IPS-NIHi7 (cell line): ENCODE data around the gene ZNF319.
A peak's percentile ranks its signal among the peaks of the same experiment; 100 is the strongest.

Source experiments
- DNase-seq: peaks from one replicate; pipeline ENCODE4 v3.0.0; 2012; ENCODE audit warnings: mixed read lengths; ENCODE audit errors: extremely low spot score

The ZNF319 gene

DNA sequence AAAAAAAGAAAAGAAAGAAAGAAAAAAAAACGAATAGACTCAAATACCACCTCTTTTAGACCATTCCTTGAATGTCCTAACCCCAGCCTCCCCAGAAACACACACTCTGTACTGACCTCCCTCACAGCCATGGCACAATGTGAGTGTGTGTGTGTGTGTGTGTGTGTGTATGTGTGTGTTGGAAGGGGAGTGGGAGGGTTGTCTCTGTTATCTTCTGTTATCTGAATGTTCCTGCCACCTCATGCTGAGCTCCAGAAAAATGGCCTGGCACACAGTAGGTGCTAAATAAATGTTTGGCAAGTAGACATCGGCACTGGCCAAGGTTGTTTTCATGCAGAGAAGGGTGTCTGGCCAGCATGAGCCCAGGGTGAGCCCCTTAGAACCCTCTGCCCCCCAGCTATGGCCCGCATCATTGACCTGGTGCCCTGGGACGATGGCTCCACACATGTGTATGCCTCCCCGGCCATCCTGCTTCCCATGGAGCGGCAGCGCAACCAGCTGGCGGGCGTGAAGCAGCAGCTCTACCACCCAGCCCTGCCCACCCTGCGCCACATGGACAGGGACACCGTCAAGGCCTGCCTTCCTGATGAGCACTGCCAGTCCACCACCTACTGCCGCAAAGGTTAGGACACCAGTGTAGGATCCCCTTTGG lies 22.9 kb downstream of the ZNF319 start:
- DNase-seq, result peak; percentile 63

DNA sequence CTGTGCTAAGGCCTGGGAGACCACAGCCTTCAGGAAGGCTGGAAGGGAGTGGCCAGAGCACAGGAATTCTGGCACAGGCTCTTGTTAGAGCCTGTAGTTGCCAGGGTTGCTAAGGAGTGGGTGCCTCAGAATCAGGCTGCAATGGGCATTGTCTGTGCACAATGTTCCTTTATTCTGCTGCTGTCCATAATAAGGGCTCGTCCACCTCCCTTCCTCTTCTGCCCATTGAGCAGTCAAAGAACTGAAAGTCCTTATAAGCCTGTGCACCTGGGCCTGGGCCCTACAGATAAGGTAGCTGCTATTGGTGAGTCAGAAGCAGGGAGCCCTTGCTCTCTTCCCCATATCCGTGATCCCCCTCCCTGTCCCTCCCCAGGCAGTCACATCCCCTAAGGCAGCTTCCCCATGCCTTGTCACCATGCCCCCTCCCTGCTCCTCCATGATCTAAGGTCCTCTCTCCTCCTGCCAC lies 24.1 kb downstream of the ZNF319 start:
- no peak for DNase-seq

DNA sequence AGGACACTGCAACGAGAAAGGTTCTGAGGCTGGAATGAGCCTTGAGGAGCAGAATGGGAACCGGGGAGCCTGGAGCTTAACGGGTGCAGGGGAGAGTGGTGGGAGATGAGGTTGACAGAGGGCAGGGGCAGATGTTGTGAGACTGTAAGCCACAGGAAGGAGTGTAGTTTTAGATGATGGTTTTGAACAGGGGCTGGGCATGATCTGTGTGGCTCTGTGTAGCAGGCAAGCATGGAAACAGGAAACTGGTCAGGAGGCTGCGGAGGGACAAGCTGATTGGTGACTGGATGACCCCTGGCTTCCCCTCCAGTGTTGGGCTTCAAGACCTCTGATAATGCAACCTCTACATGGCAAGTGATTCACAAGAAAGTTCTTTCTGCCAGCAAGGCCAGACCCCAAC lies 28.2 kb downstream of the ZNF319 start:
- DNase-seq, result no peak

DNA sequence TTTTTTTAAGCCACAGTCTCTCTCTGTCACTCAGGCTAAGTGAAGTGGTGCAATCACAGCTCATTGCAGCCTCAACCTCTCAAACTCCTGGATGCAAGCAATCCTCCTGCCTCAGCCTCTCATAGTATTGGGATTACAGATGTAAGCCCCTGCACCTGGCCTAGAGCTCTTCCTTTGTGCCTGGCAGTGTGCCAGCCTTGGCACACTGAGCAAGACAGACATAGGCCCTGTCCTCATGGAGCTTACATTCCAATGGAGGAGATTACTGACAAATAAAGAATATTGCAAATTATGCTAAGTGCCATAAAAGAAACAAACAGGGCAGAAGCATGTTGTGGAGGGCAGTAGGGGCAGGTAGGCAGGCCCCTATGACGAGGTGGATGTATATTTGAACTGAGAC lies 28.6 kb downstream of the ZNF319 start:
- no peak for DNase-seq

DNA sequence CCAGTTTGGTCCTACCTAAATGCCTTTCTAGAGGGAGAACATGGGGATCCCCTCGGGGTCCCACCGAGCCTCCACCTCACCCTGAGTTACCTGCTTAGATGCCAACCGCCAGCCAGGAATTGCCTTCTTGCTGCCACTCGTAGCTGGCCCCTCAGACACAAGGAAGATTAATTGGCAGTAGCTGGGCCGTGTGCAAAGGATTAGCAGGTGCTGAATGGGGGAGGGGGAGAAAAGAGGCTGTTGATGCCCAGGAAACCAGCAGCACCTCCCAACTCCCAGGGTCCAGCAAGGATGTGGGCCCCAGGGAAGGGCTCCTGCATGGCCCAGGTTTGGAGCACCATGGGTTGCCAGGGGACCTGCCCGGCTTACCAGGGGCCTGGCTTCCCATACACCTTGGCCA lies 29.5 kb downstream of the ZNF319 start, which contains the start of gene CNGB1:
CNGB1 (minus strand) TSS at position 159 of the 400 bp plus-strand sequence. CDS start 3,842 bp downstream, outside the sequence.
- no peak for DNase-seq

DNA sequence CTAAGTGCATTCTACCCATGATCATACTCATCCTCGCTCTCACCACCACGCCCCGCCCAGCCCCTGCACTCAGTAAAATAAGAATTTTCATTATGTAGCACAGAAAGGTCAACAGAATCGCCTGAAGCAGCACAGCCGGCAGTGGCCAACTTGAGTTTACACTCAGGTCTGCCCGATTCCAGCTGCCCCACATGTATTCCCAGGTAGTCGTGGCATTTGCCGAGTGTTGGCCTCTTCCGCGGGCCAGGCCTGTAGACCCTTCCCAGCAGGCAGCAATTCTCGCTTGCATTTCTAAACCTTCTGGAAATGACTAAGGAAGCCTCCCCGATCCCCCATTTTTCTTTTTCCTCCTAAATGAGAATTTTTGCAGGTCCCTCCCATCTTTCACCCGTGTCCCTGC lies 30.2 kb downstream of the ZNF319 start:
- DNase-seq, result no peak

DNA sequence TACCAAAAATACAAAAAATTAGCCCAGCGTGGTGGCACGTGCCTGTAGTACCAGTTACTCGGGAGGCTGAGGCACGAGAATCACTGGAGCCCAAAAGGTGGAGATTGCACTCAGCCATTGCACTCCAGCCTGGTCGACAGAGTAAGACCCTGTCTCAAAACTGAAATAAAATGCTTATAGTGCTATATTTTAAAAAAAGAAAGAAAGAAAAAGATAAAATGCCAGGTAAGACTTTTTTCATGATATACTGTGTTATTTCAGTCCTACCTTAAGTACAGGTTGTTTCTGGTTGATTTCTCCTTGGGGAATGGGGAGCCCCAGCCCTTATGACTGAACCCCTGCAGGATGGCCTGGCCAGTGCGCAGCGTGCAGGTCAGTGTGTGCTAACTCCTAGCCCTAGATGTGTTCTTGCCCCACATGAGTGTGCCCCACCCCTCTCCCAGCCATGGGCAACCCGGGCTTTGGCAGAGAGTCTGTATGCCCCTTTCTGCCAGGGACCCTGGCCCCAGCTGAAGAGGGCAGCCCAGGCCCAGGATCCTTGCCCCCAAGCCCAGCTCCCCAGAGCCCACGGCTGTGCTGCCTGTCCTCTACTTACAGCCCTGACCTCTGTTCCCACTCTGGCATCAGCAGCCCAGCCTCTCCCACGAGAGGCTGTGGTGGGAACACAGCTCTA lies 30.9 kb downstream of the ZNF319 start:
- DNase-seq, result no peak

DNA sequence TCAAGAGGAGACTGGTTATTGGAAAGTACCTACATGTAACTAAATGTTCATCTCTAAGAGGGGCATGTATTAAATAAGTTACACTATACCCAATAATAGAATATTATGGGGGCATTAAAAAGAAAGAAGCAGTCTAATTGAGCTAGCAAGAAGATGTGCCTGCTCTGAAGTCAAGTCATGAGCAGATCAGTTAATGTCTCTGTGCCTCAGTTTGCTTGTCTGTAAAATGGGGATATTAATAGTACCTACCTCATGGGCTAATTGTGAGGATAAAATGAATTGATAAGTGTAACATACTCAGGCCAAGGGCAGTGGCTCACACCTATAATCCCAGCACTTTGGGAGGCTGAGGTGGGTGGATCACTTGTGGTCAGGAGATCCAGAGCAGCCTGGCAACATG lies 32.6 kb downstream of the ZNF319 start:
- no peak for DNase-seq

DNA sequence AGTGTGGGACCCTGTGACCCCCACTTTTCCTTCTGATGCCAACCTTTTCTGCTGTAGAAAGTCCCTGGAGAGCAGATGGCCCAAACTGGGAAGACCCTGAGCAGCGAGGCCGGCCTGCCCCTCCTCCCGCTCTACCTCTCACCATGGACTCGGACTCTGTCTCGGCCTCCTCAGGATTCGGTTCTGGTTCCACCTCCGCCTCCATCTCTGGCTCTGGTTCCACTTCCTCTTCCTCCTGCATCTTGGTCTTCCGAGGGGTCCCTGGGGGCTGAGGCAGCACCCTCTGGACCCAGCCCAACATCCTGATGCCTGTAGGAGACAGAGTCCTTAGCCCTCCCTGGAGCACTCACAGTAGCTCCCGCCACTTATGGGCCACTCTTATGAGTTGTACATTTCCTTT lies 33.5 kb downstream of the ZNF319 start:
- no peak for DNase-seq

DNA sequence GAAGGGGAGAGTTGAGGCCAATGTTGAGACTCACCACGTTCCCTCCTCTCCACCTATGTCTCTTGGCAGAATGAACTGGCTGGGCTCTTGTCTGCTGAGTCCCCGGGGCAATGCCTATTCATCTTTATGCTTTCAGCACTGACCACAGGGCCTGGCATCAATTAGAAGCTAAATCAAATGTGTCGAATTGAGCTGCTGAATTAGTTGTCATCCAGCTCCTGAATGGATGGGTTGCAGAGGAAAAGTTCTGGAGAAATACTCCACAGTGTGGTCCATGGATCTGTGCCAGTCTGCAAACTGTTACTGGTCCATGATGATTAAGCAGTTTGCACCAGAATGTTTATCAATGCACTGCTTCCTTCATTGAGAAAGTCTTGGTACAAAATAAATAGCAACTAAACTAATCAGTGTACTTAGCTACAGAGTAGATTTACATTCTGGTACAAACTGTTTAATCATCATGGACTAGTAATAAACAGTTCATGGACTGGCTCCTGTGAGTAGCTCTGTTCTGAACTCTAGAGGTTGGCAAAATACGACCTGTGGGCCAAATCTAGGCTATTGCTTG lies 34.2 kb downstream of the ZNF319 start:
- no peak for DNase-seq

DNA sequence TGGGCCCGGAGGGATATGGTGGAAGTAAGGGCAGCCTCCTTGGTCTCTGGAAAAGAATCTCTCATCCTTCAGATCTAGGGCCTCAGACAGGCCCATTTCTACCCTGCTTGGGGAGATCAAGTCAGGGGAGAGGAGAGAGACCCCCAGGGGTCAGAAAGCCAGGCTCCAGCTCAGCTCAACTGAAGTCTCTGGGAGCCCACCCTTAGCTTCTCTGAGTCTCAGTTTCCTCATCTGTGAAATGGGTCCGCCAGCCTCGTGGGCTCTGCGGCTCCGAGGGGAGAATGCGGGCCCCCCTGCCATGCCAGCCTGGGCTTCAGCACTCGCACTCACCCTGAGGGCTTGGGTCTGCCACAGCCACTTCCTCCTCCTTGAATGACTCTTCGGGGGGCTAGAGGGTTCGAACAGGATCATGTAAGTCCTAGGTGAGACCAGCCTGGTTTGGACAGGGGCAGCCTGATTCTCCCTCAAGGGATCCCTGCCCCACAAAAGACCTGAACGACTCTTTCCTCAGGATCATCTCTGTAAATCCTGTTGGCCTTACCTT lies 36.2 kb downstream of the ZNF319 start:
- no peak for DNase-seq

DNA sequence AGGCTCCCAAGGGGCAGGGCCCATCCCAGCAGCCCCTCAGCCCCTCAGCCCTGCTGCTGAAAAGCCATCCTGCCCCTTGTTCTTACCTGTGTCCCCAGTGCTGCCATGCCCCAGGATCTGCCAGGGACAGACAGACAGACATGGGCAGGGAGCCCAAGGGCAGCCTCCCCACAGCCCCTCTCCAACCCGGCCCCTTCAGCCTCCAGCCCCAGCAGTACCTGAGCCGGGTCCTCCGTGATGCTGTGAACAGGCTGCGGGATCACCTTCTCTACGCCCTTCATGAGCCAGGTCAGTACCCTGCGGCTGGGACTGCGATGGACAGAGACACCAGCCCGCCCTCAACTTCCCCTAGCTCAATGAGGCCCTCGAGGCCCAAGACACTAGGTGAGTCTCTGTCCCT lies 37.7 kb downstream of the ZNF319 start:
- no peak for DNase-seq

DNA sequence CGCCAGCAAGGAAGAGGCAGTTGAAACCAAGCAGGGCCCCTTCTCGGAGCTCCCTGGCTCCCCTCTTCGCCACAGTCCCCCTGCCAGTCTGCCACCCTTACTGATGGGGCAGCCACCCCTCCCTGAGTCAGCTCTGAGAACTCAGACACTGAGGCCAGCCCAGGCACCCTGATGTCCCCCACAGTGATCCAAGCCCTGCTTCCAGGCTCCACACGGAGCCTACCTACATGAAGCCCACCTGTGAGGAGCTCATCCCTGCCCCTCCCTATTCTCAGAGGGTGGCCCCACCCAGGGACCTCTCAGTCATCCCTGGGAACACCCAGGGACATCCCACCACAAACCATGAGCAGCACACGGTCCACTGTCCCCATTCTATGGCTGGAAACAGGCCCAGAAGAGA lies 38.4 kb downstream of the ZNF319 start:
- no peak for DNase-seq

DNA sequence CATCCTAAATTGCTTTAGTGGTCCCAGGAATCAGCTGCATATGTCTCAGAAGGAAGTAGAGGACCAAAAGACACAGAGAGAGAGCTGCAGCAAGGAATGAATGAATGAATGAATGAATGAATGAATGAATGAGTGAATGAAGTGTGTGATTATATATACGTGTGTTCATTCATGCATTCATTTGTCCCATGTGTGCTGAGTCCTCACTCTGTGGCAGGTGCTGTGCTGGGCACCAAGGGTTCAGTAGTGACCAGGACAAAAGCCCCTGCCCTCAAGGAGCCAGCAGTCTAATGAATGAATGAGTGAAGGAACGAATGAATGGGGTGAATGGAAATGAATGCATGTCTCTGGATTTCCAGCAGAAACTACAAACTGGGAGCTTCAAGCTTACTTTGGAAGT lies 38.9 kb downstream of the ZNF319 start:
- no peak for DNase-seq

DNA sequence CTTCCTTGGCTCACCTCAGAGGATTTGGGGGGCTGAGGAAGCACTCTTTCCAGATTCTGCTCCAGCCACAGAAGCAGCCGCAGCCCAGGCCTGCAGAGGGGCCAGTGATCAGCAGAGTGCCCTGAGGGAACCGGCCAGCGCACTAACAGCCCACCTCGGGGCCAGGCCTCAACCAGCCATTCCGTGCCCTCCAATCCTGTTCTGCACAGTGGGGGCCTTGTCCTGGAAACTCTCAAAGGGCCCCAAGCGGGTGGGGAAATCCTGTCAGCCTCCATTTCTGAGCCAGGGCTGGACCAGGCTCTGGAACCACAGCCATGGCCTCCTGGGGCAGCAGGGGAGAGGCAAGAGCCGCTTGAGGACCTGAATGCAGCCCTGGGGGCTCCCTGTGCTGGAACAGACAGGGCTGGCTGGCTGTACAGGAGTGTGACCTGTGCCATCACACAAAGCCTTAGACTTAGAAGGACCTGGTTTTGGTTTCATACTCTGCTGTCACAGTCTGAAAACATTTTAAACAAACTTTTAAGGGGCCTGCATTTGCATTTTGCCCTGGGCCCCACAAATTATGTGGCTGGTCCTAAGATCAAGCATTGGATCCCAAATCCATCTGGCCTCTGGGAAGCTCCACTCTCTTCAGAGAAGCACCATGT lies 39.5 kb downstream of the ZNF319 start:
- DNase-seq, result no peak

DNA sequence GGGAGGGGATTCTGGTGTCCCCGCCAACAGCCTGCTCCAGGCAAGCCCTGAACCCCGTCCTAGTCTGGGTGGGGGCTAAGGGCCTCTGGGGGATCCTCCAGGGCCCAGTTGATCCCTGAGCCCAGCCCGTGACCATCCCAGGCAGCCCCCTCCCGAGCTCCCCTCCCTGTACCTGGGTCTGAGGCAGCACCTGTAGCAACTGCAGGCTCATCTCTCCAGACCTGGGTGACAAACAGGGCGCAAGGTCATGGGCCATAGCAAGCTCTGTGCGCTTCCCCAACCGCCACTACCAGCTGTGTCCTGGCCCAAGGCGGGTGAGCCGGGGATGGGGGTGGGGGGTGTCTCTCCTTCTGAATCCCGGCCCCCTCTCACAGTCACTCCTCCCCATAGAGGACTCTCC lies 40.2 kb downstream of the ZNF319 start:
- no peak for DNase-seq

DNA sequence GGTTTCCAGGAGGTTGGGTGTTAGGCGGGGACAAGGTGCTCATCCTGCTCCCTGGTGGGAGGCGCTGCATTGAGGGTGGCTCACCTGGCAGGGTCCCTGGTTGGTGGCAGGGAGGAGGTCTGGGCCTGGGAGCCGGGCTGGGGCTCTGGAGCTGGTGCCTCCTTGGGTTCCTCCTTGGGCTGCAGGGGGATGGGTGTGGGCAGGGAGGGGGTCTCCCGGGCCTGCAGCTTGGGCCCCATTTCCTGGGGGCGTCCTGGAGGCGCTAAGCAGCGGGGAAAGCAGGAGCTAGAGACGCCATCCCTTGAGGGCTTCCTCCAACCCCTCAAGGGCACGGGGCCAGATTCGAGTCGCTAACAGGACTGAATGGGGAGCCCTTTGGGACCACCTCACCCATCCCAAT lies 40.7 kb downstream of the ZNF319 start:
- DNase-seq, result no peak

DNA sequence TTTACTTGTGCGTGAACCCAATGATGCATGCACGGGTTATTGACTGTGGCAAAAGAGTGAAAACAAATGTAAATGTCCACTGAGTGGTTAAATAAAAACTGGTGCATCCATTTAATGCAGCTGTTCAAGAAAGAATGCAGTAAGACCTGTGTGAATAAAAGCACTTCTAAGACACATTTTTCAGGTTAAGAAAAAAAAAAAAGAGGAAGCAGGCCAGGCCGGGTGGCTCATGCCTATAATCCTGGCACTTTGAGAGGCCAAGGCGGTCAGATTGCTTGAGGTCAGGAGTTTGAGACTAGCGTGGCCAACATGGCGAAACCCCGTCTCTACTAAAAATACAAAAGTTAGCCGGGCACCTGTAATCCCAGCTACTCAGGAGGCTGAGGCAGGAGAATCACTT lies 41.4 kb downstream of the ZNF319 start:
- no peak for DNase-seq

DNA sequence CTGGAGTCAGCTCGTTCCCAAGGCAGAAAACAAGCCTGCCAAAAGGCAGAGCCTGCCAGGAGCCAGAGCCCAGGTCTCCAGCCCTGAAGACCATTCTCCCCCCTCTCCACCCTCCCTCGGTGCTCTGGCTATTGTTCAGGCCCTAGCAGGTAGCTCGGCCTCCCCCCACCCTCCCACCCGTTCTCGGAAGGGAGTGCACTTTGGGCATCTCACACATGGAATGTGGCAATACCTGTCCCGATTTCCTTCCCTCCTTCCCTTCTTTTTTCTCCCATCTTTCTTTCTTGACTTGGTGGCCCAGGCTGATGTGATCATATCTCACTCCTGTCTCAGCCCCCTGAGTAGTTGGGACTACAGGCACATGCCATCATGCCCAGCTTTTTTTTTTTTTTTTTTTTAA lies 41.9 kb downstream of the ZNF319 start:
- no peak for DNase-seq

DNA sequence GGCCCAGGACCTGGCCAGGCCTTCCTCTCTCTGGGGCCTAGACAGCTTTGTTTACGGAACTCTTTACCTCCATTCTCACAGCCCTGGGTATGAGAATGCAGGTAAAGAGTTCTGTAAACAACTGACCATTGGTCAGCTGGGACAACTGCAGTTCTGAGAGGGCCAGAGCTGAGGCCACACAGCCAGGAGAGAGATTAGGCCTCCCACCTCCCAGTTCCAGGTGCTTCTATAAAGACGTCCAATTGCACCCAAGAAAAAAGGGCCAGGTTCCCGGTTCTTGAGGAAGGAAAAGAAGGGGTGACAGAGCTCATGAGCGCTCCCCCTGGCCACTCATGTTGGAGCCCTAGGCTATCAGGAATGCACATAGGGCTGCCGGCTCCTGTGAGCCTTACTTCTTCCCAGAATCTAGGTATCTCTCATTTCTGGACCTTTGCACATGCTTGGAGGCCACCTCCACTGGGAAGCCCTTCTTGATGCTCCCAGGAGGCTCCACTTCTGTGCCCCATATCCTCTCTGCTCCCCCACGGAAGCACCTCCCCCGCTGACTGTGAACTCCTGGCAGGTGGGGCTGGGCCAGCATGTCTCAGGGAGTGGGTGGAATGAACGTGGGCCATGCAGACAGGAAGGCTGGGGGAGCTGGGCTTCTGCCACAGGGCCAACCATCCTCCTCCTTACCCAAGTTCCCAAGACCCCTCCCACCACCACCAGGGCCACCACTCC lies 42.6 kb downstream of the ZNF319 start:
- DNase-seq, result no peak

DNA sequence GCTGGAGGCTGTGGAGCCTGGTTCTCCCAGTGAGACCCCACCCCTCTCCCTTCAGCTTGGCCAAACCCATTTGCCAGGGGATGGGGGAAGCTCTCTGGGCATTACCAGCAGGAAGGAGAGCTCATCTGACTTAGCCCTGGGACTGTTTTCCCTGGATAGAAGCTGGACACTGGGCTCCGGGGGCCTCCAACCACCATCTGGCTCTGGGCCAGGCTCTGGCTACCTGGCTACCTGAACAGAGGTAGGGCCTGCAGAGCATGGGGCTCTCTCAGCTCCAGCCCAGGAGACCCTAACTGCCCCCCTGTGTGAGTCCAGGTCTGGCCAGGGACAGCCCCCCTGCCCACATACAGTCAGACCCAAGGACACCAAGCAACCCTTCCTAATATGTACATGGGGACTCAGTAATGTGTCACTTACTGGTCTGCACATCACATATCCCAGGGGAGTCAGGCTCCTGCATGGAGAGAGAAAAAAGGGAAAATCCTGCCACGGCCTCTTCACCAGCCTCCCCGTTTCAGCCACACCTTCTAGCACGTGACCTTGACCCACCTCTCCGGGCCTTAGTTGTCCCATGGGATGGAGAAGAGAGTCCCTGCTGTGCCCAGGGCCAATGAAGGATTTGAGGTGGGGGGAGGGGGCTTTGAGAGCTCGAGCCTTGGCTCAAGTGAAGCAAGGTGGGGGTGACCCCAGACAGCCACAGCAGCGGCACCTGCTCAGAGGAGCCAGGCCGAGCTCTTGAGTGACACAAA lies 43.4 kb downstream of the ZNF319 start:
- no peak for DNase-seq
